SH-SY5Y (cell line): ENCODE data around the gene PCNT.

Experiments used
- GATA2 ChIP-seq: IDR thresholded peaks from 2 replicates; pipeline ENCODE4 v1.6.1; 2011; ENCODE audit warnings: mild to moderate bottlenecking, low read depth, low read length
- GATA3 ChIP-seq: IDR thresholded peaks from 2 replicates; pipeline ENCODE4 v1.6.1; 2011; ENCODE audit warnings: low read depth, mild to moderate bottlenecking, low read length, moderate library complexity

DNA sequence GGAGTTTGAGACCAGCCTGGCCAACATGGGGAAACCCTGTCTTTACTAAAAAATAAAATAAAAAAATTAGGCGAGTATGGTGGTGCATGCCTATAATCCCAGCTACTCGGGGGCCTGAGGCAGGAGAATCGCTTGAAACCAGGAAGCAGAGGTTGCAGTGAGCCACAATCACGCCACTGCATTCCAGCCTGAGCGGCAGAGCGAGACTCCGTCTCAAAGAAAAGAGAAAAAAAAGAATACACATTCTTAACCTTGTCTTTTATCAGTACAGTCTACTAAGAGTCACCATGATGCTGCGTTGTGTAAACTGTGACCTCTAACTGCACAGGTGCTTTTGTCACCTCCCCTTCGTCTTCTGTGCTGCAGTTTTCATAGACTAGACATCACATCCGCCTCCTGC, 37.2 kb downstream of the PCNT start:
- TF ChIP-seq GATA3 (no peak), GATA2 (no peak)
